Ecto neural progenitor cell (in vitro differentiated cells): ENCODE data around the gene POLR2L.
A peak's percentile ranks its signal among the peaks of the same experiment; 100 is the strongest.

Experiments
- DNase-seq: peaks from one replicate; pipeline ENCODE4 v3.0.0-alpha.2; 2018; ENCODE audit warnings: low spot score

POLR2L gene

DNA sequence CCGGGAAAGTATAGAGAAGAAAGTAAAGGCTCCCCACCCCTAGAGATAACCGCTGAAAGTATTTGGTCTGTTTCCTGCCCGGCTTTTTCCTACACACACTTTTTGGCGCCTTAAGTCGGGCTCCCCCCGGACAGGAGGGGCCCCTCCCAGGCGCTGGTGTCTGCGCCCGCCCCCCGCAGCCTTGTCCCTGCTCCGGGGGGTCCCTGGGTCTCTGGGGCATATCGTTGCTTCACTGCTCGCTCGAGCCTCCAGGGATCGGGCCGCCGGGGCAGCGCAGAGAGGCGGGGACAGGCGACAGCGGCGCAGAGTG is 15.5 kb downstream of the POLR2L start:
- no peak for DNase-seq

DNA sequence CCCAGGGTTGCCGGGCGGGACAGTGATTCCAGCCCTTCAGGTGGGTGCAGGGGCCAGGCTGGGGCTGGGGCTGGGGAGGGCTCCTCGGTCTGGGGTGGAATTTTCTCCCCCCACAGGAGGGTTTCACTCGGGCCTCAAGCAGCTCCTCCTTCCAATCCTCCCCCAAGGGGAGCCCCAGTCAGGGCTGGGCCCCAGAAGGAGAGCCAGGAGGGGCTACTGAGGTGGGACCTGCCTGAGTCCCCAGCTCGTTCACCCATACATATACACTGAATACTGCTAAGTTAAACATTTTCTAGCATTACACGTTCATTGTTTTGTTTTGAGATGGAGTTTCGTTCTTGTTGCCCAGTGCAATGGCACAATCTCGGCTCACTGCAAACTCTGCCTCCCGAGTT is 16.1 kb downstream of the POLR2L start:
- no peak for DNase-seq

DNA sequence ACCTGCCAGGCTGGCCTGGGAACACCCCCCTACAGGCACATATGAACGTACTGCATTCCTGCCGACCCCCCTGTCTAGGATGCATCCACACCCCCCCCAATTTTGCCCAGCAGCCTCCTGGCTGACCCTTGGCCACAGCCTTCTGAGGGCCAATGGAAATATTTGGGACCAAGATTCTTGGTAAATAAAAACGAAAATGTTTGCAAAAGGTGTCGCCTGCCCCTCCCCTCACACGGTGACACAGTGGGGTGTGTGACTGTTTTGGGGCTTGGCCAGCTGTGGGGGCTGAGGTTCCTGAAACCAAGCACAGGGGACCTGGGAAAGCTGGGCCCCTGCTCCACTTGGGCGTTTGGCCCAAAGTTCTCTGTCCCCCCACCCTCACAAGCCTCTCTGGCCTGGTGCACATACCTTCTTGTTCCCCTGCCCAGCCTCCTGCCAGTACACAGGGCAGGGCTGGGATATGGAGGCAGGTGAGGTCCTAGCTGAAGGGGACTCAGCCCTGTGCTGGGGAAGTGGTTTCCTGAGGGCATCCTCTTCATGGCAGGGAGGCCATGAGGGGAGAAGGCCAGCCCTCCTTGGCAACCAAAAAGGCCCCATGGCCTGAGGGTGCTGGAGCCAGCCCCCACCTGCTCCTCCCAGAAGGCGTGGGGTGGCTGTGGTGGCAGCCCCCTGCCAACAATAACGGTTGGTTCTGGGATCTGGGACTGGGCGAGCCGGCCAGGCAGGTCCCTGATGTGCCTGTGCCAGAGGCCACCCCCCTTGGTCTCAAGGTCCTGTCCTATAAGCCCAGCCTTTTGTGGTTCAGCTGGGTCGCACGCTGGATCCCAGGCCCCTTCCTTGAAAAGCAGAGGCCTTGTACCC is 16.7 kb downstream of the POLR2L start:
- DNase-seq = no peak

DNA sequence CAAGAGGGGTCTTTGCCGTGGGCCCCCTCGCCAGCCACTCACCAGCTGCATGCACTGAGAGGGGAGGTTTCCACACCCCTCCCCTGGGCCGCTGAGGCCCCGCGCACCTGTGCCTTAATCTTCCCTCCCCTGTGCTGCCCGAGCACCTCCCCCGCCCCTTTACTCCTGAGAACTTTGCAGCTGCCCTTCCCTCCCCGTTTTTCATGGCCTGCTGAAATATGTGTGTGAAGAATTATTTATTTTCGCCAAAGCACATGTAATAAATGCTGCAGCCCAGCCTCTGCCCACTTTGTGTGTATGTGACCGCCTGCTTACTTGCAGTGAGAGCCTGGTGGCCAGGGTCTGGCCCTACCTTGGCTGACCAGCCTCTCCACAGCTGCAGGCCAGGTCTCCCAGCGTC is 17.4 kb downstream of the POLR2L start:
- no peak for DNase-seq

DNA sequence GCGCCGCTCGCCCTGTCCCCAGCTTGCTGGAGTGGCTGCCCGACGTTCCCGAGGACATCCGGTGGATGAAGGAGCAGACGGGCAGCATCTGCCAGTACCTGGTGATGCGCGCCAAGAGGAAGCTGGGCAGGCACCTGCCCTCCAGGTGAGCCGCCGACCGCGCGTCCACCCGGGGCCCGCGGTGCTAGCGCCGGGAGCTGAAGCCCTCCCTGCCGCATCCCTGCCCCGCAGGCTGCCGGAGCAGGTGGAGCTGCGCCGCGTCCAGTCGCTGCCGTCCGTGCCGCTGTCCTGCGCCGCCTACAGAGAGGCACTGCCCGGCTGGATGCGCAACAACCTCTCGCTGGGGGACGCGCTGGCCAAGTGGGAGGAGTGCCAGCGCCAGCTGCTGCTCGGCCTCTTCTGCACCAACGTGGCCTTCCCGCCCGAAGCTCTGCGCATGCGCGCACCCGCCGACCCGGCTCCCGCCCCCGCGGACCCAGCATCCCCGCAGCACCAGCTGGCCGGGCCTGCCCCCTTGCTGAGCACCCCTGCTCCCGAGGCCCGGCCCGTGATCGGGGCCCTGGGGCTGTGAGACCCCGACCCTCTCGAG is 17.9 kb downstream of the POLR2L start:
- DNase-seq = no peak

DNA sequence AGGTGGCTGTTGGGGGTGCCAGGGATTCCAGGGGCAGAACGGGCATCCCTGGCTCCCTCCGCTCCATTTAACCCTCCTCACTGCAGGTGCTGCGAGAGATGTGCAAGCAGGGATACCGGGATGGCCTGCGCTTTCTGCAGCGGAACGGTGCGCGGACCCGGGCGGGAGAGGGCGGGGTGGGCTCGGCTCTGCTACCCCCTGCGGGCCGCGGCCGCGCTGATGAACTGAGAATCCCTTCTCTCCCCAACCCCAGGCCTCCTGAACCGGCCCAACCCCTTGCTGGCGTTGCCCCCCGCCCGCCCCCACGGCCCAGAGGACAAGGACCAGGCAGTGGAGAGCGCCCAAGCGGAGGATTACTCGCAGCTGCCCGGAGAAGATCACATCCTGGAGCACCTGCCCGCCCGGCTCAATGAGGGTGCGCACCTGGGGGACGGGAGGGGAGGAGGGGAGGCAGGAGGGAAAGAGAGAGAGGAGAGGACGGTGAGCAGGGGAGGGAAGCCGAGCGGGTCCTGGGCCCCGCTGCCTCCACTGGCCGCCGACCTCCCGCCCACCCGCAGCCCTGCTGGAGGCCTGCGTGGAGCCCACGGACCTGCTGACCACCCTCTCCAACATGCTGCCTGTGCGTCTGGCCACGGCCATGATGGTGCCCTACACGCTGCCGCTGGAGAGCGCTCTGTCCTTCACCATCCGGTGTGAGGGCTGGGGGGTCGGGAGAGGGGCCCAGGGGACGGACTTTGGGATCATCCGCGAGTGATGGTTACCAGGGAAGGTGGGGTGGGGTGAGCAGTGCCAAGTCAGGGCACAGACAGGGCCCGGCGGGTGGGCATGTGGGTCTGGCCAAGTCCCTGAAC is 18.7 kb downstream of the POLR2L start:
- DNase-seq = no peak

DNA sequence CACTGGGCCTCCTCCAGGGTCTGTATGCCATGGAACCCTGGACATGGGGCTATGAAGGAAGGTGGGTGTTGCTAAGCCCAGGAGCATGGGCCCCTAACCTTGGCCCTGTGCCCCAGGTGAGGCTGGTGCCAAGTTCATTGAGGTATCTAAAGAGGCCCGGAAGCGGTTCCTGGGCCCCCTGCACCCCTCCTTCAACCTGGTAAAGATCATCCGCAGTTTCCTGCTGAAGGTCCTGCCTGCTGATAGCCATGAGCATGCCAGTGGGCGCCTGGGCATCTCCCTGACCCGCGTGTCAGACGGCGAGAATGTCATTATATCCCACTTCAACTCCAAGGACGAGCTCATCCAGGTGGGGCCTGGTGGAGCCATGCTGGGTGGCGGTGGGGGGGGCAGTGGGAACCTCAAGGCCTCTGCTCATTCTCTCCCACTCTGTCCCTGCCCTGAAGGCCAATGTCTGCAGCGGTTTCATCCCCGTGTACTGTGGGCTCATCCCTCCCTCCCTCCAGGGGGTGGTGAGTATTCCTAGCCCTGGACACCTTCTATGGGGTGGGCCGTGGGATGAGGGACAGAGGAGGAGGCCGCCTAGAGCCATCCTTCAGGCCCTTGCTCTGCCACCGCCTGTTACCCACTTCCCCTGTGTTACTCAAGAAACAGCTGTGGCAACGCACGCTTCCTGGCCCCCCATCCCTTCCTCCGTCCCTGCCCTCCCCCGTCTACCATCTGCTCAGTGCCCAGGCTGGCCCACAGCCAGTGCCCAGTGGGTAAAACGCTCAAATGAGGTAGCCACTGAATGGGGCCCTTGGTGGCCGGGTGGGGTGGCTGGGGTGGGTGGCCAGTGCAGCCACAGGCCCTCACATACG is 20.6 kb downstream of the POLR2L start:
- DNase-seq = no peak

DNA sequence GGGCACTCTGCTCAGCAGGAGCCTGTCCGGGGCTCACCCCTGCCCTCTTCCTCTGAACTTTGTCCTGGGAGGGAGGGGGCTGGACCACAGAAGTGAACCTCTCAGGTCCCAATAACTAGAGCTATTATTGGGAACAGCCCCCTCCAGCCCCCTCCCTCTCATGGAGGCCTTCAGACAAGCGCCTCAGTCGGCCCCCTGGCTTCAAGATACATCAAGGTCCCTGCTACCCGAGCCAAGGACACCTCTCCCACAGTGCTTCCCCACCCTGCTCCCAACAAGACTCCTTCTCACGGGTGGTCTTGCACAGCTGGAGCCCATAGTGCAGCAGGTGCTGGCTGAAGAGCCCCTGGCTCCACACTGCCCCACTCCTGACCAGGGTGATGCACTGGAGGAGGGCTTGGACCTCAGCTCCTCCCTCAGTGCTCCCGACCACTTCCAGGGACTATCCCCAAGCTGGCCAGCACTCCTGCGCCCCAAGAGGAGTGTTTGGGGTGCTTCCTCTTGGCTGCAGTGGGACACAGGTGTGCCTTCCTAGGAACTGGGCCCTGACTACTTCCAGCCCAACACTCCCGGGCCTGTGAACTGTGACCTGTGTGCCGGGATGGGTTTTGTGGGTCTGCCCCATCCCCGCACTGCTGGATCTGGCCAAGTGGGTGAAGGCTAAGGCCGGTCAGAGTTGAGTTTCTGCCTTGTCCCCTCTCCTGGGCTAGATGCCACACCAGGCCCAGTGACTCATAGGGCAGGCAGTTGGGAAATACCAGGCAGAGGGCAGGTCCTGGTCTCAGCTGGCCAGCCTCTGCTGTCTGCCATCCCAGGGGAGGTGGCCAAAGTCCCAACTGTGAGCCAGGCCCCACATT is 21.4 kb downstream of the POLR2L start:
- no peak for DNase-seq

DNA sequence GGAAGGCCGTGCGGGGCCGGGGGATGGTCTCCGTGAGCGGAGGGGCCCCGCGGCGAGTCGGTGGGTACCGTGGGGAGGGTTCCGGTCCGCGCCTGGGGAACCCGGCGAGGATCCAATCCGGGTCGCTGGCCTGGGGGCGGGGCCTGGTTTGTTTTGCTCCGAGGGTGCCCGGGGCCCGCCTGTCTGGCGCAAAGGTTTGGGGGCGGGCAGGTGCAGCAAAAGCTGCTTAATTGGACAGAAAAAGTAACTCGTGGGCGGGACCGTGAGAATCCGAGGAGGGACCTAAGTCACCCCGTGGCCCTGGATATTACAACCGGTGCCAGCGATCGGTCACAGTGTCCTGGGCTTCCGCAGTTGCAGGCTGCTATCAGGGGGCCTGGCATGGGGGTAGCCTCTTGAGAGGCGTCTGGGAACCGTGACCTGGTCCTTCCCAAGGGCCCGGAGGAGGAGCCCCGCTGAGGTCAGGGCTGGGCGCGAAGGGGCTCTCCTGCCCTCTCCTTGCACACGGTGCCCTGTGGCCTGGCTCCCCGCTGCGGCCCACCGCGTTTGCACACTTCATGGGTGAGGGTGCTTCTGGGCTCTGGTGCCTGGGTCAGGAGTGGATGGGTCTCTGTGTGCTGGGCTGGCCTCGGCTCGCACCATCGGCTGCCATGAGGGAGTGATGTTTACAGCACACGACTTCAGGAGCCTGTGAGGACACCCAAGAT is 22.2 kb downstream of the POLR2L start:
- DNase-seq = peak; percentile 78

DNA sequence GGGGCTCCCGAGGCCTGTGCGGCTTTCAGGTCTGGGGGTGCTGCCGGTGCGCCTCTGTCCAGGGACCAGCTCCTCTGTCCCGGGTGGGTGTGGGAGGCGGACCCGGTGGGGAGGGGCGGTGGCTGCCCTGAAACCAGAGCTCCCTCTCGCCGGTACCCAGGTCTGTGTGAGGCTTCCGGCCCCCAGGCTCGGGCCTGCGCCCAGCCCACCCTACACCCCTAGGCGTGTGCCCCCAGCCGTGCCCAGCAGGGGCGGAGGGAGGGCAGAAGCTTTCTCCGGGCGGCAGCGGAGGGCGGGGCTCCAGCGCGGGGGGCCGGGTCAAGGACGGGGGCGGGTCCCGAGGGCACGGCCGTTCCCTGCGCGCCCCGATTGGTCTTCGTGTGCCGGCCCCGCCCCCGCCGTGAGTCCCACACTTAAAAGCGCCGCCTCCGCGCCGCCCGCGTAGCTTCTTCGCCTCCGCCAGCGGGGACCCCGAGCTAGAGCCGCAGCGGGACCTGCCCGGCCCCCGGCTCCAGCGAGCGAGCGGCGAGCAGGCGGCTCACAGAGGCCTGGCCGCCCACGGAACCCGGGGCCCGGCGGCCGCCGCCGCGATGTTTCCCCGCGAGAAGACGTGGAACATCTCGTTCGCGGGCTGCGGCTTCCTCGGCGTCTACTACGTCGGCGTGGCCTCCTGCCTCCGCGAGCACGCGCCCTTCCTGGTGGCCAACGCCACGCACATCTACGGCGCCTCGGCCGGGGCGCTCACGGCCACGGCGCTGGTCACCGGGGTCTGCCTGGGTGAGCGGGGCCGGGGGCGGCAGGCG is 23.0 kb downstream of the POLR2L start:
- peak; percentile 93 for DNase-seq

DNA sequence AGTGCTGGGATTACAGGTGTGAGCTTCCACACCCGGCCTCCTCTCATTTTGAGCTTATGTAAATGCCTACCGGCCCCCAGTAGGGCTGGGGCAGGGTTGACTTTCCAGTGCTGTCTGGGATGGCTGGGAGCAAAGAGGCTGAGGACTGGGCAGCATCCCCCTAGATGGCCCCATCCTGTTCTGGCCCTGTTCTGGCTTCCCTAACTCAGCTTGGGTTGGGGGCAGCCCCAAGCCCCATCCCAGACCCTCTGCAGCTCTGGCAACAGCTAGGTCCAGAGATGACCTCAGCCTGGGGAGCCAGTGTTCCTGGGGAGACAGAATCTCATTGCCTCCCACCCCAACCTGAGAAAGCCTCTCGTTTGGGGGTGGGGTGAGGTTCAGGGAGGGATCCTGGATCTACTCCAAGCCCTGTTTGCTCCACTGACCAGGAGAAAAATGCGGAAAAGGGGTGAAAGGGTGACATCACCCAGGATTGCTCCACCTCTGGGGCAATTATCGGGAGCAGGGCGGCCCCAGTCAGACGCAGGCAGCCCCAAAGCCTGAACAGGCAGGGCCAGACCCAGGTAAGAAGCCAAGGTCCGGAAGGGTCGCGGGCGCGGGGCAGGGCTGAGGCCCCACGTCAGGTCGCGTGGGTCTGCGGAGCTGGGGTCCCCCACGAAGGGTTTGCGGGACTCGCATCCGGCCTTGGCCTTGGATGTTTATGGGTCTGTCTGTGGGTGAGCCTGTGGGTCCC is 23.8 kb downstream of the POLR2L start, which contains the start of gene PNPLA2:
TSS of gene PNPLA2 (plus strand) at position 519 of the 733 bp plus-strand sequence. CDS start 805 bp downstream, outside the sequence.
- DNase-seq = no peak

DNA sequence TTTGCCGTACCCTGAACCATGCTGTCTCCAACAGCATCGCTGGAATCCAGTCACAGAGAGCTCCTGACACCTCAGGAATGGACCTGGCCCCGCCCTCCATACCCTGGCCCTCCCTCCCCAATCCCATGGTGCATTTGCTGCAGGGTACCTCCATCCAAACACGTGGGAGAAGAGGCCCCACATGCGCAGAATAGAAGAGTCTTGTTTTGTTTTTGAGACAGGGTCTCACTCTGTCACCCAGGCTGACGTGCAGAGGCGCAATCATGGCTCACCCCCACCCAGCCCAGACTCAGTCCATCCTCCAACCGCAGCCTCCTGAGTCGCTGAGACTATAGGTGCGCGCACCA is 25.9 kb downstream of the POLR2L start:
- no peak for DNase-seq

DNA sequence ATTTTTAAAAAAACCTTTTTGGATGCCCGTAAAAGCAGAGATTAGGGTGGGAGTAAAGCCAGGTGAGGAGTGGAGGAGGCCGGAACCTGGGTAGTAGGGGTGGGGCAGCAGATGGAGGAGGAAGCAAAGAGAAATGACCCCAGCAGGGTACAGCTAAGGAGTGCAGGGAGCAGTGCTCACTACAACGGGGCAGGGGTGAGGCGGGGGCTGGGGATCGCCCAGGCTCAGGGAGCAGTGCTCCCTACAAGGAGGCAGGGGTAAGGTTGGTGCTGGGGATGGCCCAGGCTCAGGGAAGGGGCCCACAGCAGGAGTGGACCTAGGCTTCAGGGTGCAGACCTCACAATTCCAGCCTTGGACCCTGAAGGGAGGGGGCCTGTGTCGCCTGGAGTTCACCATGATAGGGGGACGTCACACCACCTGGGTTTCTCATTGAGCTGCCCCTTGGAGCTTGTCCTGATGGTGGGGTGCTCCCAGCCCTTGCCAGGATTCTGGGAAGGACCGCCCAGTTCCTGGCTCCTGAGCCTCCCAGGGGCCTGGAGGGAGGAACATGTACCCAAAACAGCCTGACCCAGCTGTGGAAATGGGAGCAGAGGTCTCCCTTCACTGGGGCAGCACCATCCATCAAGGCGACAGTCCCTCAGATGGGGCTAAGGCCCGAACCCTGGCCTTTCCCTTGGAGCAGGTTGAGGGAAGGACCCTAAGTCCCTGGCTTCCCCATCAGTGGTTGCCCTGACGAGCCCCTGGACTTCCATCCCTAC is 26.5 kb downstream of the POLR2L start:
- DNase-seq = no peak

DNA sequence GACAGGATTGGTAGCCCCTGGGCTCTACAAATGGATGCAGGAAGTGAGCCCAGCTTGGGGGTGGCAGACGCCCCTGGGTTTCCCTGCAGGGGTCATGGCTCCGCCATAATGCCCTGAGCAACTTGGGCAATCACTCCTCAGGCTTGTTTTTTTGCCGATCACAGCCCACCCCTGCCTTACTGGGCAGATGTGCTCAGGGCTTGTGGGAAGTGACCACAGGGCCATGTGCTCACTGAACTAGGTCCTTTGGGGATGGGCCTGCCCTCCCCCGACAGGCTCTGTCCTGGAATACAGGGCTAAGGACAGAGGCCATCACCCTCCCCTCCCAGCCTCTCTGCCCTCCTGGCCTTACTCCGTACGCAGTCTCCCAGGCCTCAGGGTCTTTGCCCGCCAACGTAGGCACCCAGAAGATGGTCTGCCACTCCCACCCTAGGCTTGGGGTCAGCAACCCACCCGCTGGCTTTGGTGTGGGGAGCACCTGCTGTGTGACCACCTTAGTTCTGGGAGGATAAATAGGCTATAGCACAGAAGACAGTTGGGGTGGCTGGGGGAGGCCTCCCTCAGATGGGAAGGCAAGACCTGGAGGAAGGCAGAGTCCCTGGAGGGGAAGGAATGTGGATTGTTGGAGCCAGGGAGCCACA is 28.8 kb downstream of the POLR2L start:
- DNase-seq = no peak

DNA sequence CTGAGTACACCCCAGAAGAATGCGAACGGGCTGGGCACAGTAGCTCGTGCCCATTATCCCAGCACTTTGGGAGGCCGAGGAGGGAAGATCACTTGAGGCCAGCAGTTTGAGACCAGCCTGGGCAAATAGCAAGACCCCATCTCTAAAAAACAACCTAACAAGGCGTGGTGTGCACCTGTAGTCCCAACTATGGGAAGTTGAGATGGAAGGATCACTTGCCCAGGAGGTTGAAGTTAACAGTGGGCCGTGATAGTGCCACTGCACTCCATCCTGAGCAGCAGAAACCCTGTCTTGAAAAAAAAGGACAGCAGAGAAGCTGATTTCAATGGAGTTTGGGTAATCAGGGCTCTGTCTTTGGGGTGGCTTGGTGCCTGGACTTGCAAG is 29.3 kb downstream of the POLR2L start:
- DNase-seq = no peak

DNA sequence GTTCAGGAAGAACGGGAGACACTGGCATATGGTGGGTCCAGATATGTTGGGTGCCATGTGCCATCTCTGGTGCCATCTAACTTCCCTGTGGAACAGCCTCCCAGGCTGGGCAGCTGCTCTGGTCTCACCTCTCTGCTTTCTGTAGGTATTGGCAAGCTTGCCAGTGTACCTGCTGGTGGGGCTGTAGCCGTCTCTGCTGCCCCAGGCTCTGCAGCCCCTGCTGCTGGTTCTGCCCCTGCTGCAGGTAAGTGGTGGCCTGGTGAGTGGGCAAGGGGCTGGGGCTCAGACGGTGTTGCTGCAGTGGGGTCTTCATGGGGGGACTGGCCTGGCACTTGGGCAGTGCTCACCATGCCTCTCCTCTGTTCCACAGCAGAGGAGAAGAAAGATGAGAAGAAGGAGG is 29.9 kb downstream of the POLR2L start:
- no peak for DNase-seq

DNA sequence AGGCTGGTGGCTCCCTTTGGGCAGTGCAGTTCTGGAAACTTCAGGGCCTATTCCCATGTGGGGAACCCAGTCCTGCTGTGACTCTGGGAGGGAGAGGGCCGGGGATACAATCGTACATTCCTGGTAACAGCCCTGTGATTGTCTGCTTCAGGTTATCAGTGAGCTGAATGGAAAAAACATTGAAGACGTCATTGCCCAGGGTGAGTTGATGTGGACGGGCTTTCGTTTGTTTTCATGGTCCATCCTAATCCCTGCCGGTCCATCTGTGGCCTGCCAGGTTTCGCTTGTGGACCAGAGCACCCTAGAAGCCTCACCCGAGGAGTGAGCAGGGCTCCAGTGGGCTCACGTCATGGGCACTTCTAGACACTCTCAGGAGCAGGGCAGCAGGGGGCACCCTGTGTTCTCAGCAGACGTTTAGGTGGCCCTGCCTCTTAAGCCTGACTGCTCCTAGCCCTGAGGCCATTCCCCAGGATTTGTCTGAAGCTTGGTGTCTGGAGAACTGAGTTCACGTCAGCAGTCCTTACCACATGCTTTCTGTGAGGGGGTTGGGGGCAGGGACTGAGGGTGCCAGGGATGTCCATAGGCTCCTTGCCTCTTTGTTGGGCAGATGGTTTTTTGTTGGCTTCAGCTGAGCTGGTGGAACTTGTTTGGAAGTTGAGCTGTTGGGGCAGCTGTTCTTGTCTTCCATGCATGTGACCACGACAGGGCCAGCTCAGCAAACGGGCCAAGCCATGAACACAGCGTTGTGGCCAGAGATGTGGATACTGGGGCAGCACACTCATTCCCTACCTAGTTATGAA is 30.7 kb downstream of the POLR2L start:
- no peak for DNase-seq
